HL-60 (cell line): ENCODE results near the gene WNT7B.

Experiments
- GABPA ChIP-seq: IDR thresholded peaks from 2 replicates; pipeline ENCODE4 v1.6.1; 2012; ENCODE audit warnings: low read depth
- POLR2AphosphoS5 ChIP-seq: IDR thresholded peaks from 2 replicates; pipeline ENCODE4 v1.6.1; 2012; ENCODE audit warnings: low read depth
- TF ChIP-seq, protein P1 (sequence below): IDR thresholded peaks from one replicate; pipeline ENCODE4 v1.5.1; 2011; ENCODE audit warnings: low read length, control low read depth, inconsistent platforms; ENCODE audit not compliant: insufficient read depth

DNA sequence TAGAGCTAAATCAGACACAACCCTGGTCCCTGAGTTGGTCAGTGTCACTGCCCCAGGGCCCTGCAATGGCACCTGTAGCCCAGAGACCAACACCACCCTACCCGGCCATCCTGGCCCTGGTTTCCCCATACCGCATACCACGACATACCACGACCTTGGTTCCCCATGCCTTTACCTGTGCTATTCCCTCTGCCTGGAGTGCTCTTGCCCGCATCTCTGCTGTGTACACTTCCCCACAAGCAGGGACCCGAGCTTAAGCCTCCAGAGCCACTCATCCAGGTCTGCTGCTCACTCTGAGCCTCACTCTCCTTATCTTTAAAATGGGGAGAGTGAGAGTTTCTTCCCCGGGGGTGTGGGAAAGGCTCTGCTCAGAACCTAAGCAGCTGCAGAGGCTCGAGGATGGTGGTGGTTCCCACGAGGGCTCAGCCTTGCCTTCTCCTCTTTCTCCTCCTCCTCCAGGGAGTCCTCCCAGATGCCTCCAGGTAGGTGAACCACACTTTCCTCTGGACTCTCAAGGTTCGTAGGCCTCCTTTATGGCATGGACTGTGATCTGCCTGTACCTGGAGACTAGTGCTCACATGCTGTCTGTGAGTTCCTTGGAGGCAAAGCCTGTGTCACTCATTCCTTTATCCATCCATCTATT is 48.1 kb downstream of the WNT7B start:
- TF ChIP-seq, protein P1, sequence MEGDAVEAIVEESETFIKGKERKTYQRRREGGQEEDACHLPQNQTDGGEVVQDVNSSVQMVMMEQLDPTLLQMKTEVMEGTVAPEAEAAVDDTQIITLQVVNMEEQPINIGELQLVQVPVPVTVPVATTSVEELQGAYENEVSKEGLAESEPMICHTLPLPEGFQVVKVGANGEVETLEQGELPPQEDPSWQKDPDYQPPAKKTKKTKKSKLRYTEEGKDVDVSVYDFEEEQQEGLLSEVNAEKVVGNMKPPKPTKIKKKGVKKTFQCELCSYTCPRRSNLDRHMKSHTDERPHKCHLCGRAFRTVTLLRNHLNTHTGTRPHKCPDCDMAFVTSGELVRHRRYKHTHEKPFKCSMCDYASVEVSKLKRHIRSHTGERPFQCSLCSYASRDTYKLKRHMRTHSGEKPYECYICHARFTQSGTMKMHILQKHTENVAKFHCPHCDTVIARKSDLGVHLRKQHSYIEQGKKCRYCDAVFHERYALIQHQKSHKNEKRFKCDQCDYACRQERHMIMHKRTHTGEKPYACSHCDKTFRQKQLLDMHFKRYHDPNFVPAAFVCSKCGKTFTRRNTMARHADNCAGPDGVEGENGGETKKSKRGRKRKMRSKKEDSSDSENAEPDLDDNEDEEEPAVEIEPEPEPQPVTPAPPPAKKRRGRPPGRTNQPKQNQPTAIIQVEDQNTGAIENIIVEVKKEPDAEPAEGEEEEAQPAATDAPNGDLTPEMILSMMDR: no peak
- no peak for TF ChIP-seq POLR2AphosphoS5
- no peak for TF ChIP-seq GABPA
